KMS-11 (cell line): ENCODE results near the gene PRMT9.

Experiments used
- H2AFZ ChIP-seq: fragments of 200-600 bp; sonication (generic); 2 replicates; pipeline ENCODE4 v1.6.1; 2016; ENCODE audit warnings: antibody characterized with exemption, mixed run types, low read depth
- H3K27ac ChIP-seq: fragments of 200-600 bp; sonication (generic); 2 replicates; pipeline ENCODE4 v1.6.1; 2016; ENCODE audit warnings: mild to moderate bottlenecking, mixed run types
- H3K27me3 ChIP-seq: fragments of 200-600 bp; sonication (generic); 2 replicates; pipeline ENCODE4 v1.6.1; 2017; ENCODE audit warnings: mild to moderate bottlenecking, low read depth, mixed run types, moderate library complexity; ENCODE audit not compliant: insufficient read depth
- H3K36me3 ChIP-seq: fragments of 200-600 bp; sonication (generic); 2 replicates; pipeline ENCODE4 v1.6.1; 2017; ENCODE audit warnings: mild to moderate bottlenecking, mixed run types; ENCODE audit not compliant: insufficient read depth
- H3K4me1 ChIP-seq: fragments of 200-600 bp; sonication (generic); 2 replicates; pipeline ENCODE4 v1.6.1; 2016; ENCODE audit warnings: mild to moderate bottlenecking, low read depth, mixed run types; ENCODE audit not compliant: poor library complexity, severe bottlenecking
- H3K4me2 ChIP-seq: fragments of 200-600 bp; sonication (generic); 2 replicates; pipeline ENCODE4 v1.7.0; 2016; ENCODE audit warnings: mild to moderate bottlenecking, mixed run types
- H3K4me3 ChIP-seq: fragments of 200-600 bp; sonication (generic); IDR thresholded peaks from 2 replicates; pipeline ENCODE4 v1.6.1; 2017; ENCODE audit warnings: low read depth, low read length, mixed read lengths; ENCODE audit not compliant: insufficient read depth
- H3K79me2 ChIP-seq: fragments of 200-600 bp; sonication (generic); 2 replicates; pipeline ENCODE4 v1.6.1; 2016; ENCODE audit warnings: low read depth, mixed run types; ENCODE audit not compliant: insufficient read depth
- H3K9ac ChIP-seq: fragments of 200-600 bp; sonication (generic); 2 replicates; pipeline ENCODE4 v1.6.1; 2016; ENCODE audit warnings: mild to moderate bottlenecking, mixed run types
- H4K20me1 ChIP-seq: fragments of 200-600 bp; sonication (generic); 2 replicates; pipeline ENCODE4 v1.6.1; 2016; ENCODE audit warnings: mild to moderate bottlenecking, mixed run types; ENCODE audit not compliant: insufficient read depth
- CTCF ChIP-seq: fragments of 200-600 bp; sonication (generic); conservative IDR thresholded peaks from 2 replicates; pipeline ENCODE4 v1.6.1; 2017; ENCODE audit warnings: low read depth, mild to moderate bottlenecking, antibody characterized with exemption, low read length, moderate library complexity, mixed read lengths

Gene PRMT9

GRCh38 chr4:147683717-147684700 is at the start of gene PRMT9:
Gene PRMT9 (minus strand): TSS chr4:147684163. CDS start chr4:147683987, 176 bp downstream.
- no peak for TF ChIP-seq CTCF
- H3K4me3 ChIP-seq = no peak within 1 kb of the TSS
- peak within 1 kb of the TSS; percentile 73 for H3K9ac ChIP-seq
- H3K4me2 ChIP-seq = peak within 1 kb of the TSS; percentile 88
- peaks cover 13% of the 10 kb centered on the region for H3K79me2 ChIP-seq
- no peaks in the 10 kb centered on the region for H4K20me1 ChIP-seq
- H3K27ac ChIP-seq = peak within 1 kb of the TSS; percentile 63
- no peaks in the 10 kb centered on the region for H3K36me3 ChIP-seq
- peak within 1 kb of the TSS; percentile 90 for H2AFZ ChIP-seq
- peaks cover 13% of the 10 kb centered on the region for H3K4me1 ChIP-seq
- H3K27me3 ChIP-seq = no peaks in the 10 kb centered on the region

GRCh38 chr4:147732518-147733235 is 48.7 kb upstream of the PRMT9 start:
- H3K27ac ChIP-seq = peak overlapping the region; percentile 100

GRCh38 chr4:147731580-147732517 is 47.9 kb upstream of the PRMT9 start, which contains the start of gene ARHGAP10:
Gene ARHGAP10 (plus strand): TSS chr4:147732088. CDS start chr4:147732302, 214 bp downstream.
- Histone ChIP-seq H3K9ac (peak within 1 kb of the TSS; percentile 98), H3K4me2 (peak within 1 kb of the TSS; percentile 93), H3K4me3 (peak within 1 kb of the TSS; percentile 62), H3K36me3 (no peaks in the 10 kb centered on the region), H2AFZ (peak within 1 kb of the TSS; percentile 72), H3K79me2 (peaks cover 49% of the 10 kb centered on the region), H3K27ac (peak within 1 kb of the TSS; percentile 100), H3K27me3 (no peaks in the 10 kb centered on the region), H4K20me1 (peaks cover 19% of the 10 kb centered on the region; the same call in 1 of the 2 replicates), H3K4me1 (peaks cover 59% of the 10 kb centered on the region)
- no peak for TF ChIP-seq CTCF

More at GRCh38 chr4:147732518-147733235, 48.7 kb upstream of the PRMT9 start:
- peaks cover 25% of the 10 kb centered on the region for H4K20me1 ChIP-seq
- peak overlapping the region; percentile 72; the same call in 1 of the 2 replicates for H2AFZ ChIP-seq
- H3K4me3 ChIP-seq = peak overlapping the region; percentile 16
- peaks cover 57% of the 10 kb centered on the region for H3K79me2 ChIP-seq
- H3K9ac ChIP-seq = peak overlapping the region; percentile 98
- H3K4me2 ChIP-seq = peak overlapping the region; percentile 93
- no peaks in the 10 kb centered on the region for H3K36me3 ChIP-seq
- no peak for TF ChIP-seq CTCF
- peaks cover 66% of the 10 kb centered on the region for H3K4me1 ChIP-seq
- H3K27me3 ChIP-seq = no peaks in the 10 kb centered on the region
